Measurements from ENCODE around the gene ZBTB24.
A peak's percentile ranks its signal among the peaks of the same experiment; 100 is the strongest.

The ZBTB24 gene

DNA sequence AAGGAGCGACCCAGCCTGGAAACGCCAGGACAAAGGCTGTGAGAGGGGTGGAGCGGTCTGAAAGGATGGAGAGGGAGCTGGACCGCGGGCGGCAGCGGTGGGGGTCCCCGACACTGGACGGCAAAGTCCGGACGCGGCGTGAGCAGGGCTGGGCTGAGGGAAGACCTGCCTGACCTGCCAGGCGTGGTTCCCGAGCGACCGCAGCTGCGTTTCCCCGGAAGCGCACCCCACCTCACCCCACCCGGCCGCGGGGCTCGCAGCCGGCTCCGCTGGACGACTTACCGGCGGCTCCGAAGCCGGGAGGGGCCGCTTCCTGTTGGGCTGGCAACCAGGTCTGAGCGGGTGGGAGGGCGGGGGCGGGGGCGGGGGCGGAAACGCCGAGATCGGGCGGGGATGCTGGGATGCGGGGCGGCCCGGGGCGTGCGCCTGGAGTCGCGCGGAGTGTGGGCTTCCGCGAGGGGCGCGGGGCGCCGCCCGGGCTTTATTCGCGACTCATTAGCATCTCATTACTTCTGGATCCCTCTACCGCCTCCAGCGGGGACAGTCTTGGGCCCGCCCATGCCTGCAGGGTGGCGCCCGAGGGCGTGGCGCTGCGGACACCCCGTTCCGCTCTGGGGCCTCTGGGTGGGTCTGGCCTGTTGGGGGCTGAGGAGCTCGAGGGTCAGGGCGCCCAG, 27.4 kb downstream of the ZBTB24 start, which contains the start of gene MICAL1:
Gene MICAL1, minus strand, starts transcription at position 336 of the 674 bp plus-strand sequence. CDS start 1,576 bp downstream, outside the sequence.
- peak within 1 kb of the TSS; percentile 86 for H3K4me3 ChIP-seq (ENCODE audit: low read length)
- H3K27ac ChIP-seq (ENCODE audit: low read depth, low read length): peak within 1 kb of the TSS; percentile 57; the same call in 1 of the 2 replicates
- peak within 1 kb of the TSS; percentile 69 for H3K9ac ChIP-seq (ENCODE audit: low read depth, low read length)
- no peaks in the 10 kb centered on the region for H3K27me3 ChIP-seq (ENCODE audit: insufficient read depth, low read length)
- under 1% methylated on average over 59 of the region's 70 CpGs for WGBS
- peaks cover 24% of the 10 kb centered on the region for H3K4me1 ChIP-seq (ENCODE audit: insufficient read depth, low read length)
- H3K9me3 ChIP-seq (ENCODE audit: insufficient read depth, low read depth, low read length): no peaks in the 10 kb centered on the region
- H3K36me3 ChIP-seq (ENCODE audit: insufficient read depth, low read length): peaks cover 27% of the 10 kb centered on the region

DNA sequence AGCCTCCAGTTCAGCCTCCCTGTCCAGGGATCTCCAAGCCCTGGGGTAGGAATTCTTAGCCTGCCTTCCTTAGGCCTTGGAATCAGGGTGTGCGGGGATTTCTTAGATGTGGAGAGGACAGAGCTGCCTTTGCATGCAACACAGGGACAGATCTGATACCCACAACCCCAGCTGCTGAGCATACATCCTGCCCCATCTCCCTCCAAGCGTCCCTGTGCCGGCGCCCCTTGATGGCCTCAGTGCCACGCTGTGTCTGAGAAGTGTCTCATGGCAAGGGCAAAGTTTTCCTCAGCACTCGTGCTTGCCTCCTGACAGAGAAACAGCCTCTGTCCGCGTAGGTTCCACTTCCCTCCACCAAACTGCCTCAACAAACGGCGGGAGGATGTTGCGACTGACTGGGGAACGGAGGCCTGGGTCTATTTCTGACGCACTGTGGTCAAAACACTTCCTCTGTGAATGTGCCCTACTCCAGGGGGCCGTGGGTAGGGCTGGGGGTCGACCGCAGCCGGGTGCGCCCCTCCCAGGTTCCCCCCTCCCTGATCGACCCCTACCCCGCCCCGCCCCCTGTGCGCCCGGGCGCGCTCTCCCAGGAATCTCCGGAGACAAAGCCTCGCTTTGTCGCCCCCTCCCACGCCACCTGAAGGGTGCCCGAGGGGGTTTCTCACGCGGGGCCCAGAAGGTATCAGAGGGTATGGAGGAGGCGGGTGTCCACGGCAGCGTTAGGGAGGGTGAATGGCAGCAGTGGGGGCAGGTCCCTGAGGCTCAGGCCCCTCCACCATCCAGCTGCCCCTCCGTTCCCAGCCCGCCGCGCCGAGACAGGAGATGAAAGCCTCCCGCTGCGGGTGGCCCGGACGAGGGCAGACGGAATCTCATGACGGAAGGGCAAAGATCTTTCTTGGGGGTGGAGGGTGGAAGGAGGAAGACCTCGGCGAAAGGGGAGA, 28.3 kb downstream of the ZBTB24 start:
- peak overlapping the region; percentile 57; the same call in 1 of the 2 replicates for H3K27ac ChIP-seq (ENCODE audit: low read depth, low read length)
- peak overlapping the region; percentile 69 for H3K9ac ChIP-seq (ENCODE audit: low read depth, low read length)
- peaks cover 24% of the 10 kb centered on the region for H3K4me1 ChIP-seq (ENCODE audit: insufficient read depth, low read length)
- H3K27me3 ChIP-seq (ENCODE audit: insufficient read depth, low read length): no peaks in the 10 kb centered on the region
- H3K36me3 ChIP-seq (ENCODE audit: insufficient read depth, low read length): peaks cover 32% of the 10 kb centered on the region
- no peaks in the 10 kb centered on the region for H3K9me3 ChIP-seq (ENCODE audit: insufficient read depth, low read depth, low read length)
- H3K4me3 ChIP-seq (ENCODE audit: low read length): peak overlapping the region; percentile 86
- 4% methylated on average over 48 of the region's 48 CpGs for WGBS

- Histone ChIP-seq H3K4me3 (ENCODE audit: low read length) (peak overlapping the region; percentile 86), H3K27ac (ENCODE audit: low read depth, low read length) (no peak overlapping the region), H3K9me3 (ENCODE audit: insufficient read depth, low read depth, low read length) (no peaks in the 10 kb centered on the region), H3K27me3 (ENCODE audit: insufficient read depth, low read length) (no peaks in the 10 kb centered on the region), H3K4me1 (ENCODE audit: insufficient read depth, low read length) (peaks cover 24% of the 10 kb centered on the region), H3K36me3 (ENCODE audit: insufficient read depth, low read length) (peaks cover 33% of the 10 kb centered on the region), H3K9ac (ENCODE audit: low read depth, low read length) (peak overlapping the region; percentile 50; the same call in 1 of the 2 replicates)
- WGBS: 93% methylated on average over 27 of the region's 27 CpGs
Measured at GRCh38 chr6:109453594-109454495, 29.2 kb downstream of the ZBTB24 start.

GRCh38 chr6:109453156-109453555, 29.9 kb downstream of the ZBTB24 start:
- Histone ChIP-seq H3K4me3 (ENCODE audit: low read length) (no peak overlapping the region), H3K9me3 (ENCODE audit: insufficient read depth, low read depth, low read length) (no peaks in the 10 kb centered on the region), H3K27ac (ENCODE audit: low read depth, low read length) (no peak overlapping the region), H3K27me3 (ENCODE audit: insufficient read depth, low read length) (no peaks in the 10 kb centered on the region), H3K4me1 (ENCODE audit: insufficient read depth, low read length) (peaks cover 24% of the 10 kb centered on the region), H3K36me3 (ENCODE audit: insufficient read depth, low read length) (peaks cover 35% of the 10 kb centered on the region), H3K9ac (ENCODE audit: low read depth, low read length) (no peak overlapping the region)
- 94% methylated on average over 2 of the region's 2 CpGs for WGBS

- peaks cover 35% of the 10 kb centered on the region for H3K36me3 ChIP-seq (ENCODE audit: insufficient read depth, low read length)
- 92% methylated on average over 9 of the region's 9 CpGs for WGBS
- no peaks in the 10 kb centered on the region for H3K9me3 ChIP-seq (ENCODE audit: insufficient read depth, low read depth, low read length)
- H3K27me3 ChIP-seq (ENCODE audit: insufficient read depth, low read length): no peaks in the 10 kb centered on the region
- no peak overlapping the region for H3K9ac ChIP-seq (ENCODE audit: low read depth, low read length)
- no peak overlapping the region for H3K4me3 ChIP-seq (ENCODE audit: low read length)
- no peak overlapping the region for H3K27ac ChIP-seq (ENCODE audit: low read depth, low read length)
- peaks cover 15% of the 10 kb centered on the region for H3K4me1 ChIP-seq (ENCODE audit: insufficient read depth, low read length)
Measured at GRCh38 chr6:109452181-109452580, 30.8 kb downstream of the ZBTB24 start.

- H3K27ac ChIP-seq (ENCODE audit: low read depth, low read length): no peak overlapping the region
- no peaks in the 10 kb centered on the region for H3K9me3 ChIP-seq (ENCODE audit: insufficient read depth, low read depth, low read length)
- H3K36me3 ChIP-seq (ENCODE audit: insufficient read depth, low read length): peaks cover 43% of the 10 kb centered on the region
- no peak overlapping the region for H3K9ac ChIP-seq (ENCODE audit: low read depth, low read length)
- no peaks in the 10 kb centered on the region for H3K27me3 ChIP-seq (ENCODE audit: insufficient read depth, low read length)
- H3K4me1 ChIP-seq (ENCODE audit: insufficient read depth, low read length): peaks cover 7% of the 10 kb centered on the region
- H3K4me3 ChIP-seq (ENCODE audit: low read length): no peak overlapping the region
- WGBS: 93% methylated on average over 7 of the region's 7 CpGs
Measured at GRCh38 chr6:109451376-109451775, 31.6 kb downstream of the ZBTB24 start.

DNA sequence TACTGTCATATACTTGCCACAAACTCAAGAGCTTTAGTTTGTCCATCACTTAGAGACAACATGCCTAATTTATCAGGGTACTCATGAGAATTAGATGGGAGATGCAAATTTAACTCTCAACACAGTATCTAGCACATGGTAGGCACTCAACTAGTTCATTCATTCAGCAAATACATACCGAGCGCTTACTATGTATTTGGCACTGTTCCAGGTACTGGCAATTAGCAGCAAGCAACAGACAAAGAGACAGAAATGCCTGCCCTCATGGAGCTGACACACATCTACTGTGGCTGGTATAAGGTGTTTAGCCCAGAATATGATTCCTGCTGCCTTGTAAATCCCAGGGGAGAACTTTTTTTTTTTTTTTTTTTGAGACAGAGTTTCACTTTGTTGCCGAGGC, 32.2 kb downstream of the ZBTB24 start:
- H3K27me3 ChIP-seq (ENCODE audit: insufficient read depth, low read length): no peaks in the 10 kb centered on the region
- H3K4me1 ChIP-seq (ENCODE audit: insufficient read depth, low read length): peaks cover 6% of the 10 kb centered on the region; the same call in 1 of the 2 replicates
- H3K4me3 ChIP-seq (ENCODE audit: low read length): no peak overlapping the region
- peaks cover 49% of the 10 kb centered on the region for H3K36me3 ChIP-seq (ENCODE audit: insufficient read depth, low read length)
- H3K27ac ChIP-seq (ENCODE audit: low read depth, low read length): no peak overlapping the region
- WGBS: 99% methylated on average over 3 of the region's 3 CpGs
- no peak overlapping the region for H3K9ac ChIP-seq (ENCODE audit: low read depth, low read length)
- no peaks in the 10 kb centered on the region for H3K9me3 ChIP-seq (ENCODE audit: insufficient read depth, low read depth, low read length)

DNA sequence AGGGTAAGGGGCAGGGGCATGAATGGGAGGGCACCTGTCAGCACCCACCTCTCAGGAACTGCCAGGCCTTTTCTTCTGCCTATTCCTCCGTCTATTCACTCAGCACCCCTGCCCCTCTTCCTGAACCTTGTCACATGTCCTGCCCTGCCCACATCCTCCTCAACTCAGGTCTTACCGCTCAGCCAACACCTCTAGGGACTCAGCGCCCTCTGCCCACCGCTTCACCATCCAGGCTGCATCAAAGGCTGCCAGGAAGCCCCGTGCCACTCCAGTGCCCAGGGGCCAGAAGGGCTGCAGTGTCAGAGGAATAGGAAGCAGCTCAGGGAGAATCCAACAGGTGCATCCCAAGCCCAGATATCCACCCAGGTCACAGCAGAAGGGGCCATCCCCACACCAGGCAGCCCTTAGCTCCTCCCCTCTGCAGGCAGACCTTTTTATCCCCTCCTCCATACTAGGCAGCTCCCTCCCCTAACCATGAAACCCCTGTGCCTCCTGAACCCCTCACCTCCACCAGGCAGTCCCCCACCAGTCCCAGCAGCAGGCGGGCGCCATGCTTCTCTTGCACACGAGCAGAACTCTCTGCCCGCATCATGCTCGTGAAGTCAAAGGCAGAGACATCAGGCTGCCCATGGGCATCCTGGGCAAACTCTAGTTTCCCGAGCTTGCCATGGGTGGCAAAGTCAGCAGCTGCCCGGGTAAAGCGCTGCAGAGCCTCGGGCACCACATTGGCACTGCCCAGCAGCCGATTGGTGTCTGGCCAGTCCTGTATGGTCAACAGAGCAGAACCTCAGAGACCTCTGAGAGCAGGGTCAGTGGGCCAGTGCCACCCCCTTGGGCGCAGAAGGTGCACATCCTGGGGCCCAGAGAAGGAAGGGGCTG, 33.0 kb downstream of the ZBTB24 start:
- Histone ChIP-seq H3K9me3 (ENCODE audit: insufficient read depth, low read depth, low read length) (no peaks in the 10 kb centered on the region), H3K27me3 (ENCODE audit: insufficient read depth, low read length) (no peaks in the 10 kb centered on the region), H3K36me3 (ENCODE audit: insufficient read depth, low read length) (peaks cover 56% of the 10 kb centered on the region), H3K27ac (ENCODE audit: low read depth, low read length) (no peak overlapping the region), H3K4me1 (ENCODE audit: insufficient read depth, low read length) (peaks cover 6% of the 10 kb centered on the region; the same call in 1 of the 2 replicates), H3K9ac (ENCODE audit: low read depth, low read length) (no peak overlapping the region), H3K4me3 (ENCODE audit: low read length) (no peak overlapping the region)
- 90% methylated on average over 16 of the region's 16 CpGs for WGBS

DNA sequence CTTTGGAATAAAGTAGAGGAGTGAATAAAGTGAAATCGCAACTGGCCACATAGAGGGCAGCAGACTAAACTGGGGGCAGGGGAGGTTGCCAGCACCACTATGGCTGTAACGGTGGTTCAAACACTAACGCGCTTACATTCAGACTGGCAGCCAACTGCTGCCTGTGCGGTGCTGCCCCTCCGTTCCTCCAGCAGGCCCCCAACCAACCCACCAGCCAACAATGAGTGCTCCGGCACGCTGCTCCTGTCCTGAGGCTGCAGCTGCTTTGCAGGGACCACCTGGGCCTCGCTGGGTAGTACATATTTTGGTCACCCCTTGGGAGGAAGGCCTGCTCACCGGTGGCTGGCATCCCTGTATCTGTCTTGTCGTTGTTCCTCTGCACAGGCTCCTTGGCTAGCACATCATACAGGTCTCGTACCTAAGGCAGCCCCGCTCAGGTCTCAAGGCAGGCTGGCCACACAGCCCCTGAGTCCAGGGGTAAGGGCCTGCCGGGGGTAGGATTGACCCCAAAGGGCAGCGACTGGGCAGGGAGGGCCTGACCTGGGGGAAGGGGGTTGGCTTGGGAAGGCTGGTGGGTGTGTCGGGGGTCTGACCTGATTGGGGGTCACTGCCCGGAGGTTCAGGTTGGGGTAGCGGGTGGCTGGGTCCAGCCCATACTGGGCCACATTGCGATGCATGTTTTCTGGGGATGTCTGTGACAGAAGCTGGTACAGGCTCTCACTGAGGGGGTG, 33.8 kb downstream of the ZBTB24 start:
- Histone ChIP-seq H3K9me3 (ENCODE audit: insufficient read depth, low read depth, low read length) (no peaks in the 10 kb centered on the region), H3K4me1 (ENCODE audit: insufficient read depth, low read length) (peaks cover 2% of the 10 kb centered on the region; the same call in 1 of the 2 replicates), H3K27me3 (ENCODE audit: insufficient read depth, low read length) (no peaks in the 10 kb centered on the region), H3K9ac (ENCODE audit: low read depth, low read length) (no peak overlapping the region), H3K4me3 (ENCODE audit: low read length) (no peak overlapping the region), H3K27ac (ENCODE audit: low read depth, low read length) (no peak overlapping the region), H3K36me3 (ENCODE audit: insufficient read depth, low read length) (peaks cover 64% of the 10 kb centered on the region)
- 95% methylated on average over 19 of the region's 19 CpGs for WGBS
